ENCODE measurements around the gene CBX2. TPM values are rescaled to one million over a fixed set of nuclear protein-coding genes. Genes with fewer than 3 reads are reported as not detected.
A peak's percentile ranks its signal among the peaks of the same experiment; 100 is the strongest.

CBX2 gene
- total RNA-seq, 1 donor from 2014 or later = 5.6 TPM

- no peak for DNase-seq
Measured at GRCh38 chr17:79788989-79789942, 11.3 kb downstream of the CBX2 start.

- DNase-seq = no peak
Measured at GRCh38 chr17:79789943-79790804, 12.2 kb downstream of the CBX2 start.

- DNase-seq = no peak
Measured at GRCh38 chr17:79790805-79791734, 13.1 kb downstream of the CBX2 start.

GRCh38 chr17:79791735-79792161 lies 13.8 kb downstream of the CBX2 start:
- DNase-seq = no peak

GRCh38 chr17:79792341-79792871 lies 14.5 kb downstream of the CBX2 start:
- DNase-seq = no peak

- DNase-seq = no peak
Measured at GRCh38 chr17:79792984-79793923, 15.3 kb downstream of the CBX2 start.

- DNase-seq = no peak
Measured at GRCh38 chr17:79793924-79794304, 16.0 kb downstream of the CBX2 start.

GRCh38 chr17:79794659-79795511 lies 16.9 kb downstream of the CBX2 start:
- no peak for DNase-seq

GRCh38 chr17:79795795-79796443 lies 18.0 kb downstream of the CBX2 start:
- DNase-seq = no peak

- DNase-seq = no peak
Measured at GRCh38 chr17:79796444-79796762, 18.5 kb downstream of the CBX2 start.

- DNase-seq = peak; percentile 98
Measured at GRCh38 chr17:79796763-79797491, 19.0 kb downstream of the CBX2 start, which contains the start of gene CBX8. CBX8 (minus strand) TSS chr17:79797077; CDS start chr17:79796998, 79 bp downstream.

GRCh38 chr17:79797492-79798298 lies 19.7 kb downstream of the CBX2 start:
- DNase-seq = no peak

GRCh38 chr17:79798299-79799173 lies 20.6 kb downstream of the CBX2 start:
- no peak for DNase-seq

- DNase-seq = no peak
Measured at GRCh38 chr17:79799174-79799537, 21.2 kb downstream of the CBX2 start.

GRCh38 chr17:79799538-79800324 lies 21.8 kb downstream of the CBX2 start:
- DNase-seq = no peak

All from occipital lobe (tissue), 2 donors.